ENCODE results near the gene SGCA.
A peak's percentile ranks its signal among the peaks of the same experiment; 100 is the strongest.

The SGCA gene

DNA sequence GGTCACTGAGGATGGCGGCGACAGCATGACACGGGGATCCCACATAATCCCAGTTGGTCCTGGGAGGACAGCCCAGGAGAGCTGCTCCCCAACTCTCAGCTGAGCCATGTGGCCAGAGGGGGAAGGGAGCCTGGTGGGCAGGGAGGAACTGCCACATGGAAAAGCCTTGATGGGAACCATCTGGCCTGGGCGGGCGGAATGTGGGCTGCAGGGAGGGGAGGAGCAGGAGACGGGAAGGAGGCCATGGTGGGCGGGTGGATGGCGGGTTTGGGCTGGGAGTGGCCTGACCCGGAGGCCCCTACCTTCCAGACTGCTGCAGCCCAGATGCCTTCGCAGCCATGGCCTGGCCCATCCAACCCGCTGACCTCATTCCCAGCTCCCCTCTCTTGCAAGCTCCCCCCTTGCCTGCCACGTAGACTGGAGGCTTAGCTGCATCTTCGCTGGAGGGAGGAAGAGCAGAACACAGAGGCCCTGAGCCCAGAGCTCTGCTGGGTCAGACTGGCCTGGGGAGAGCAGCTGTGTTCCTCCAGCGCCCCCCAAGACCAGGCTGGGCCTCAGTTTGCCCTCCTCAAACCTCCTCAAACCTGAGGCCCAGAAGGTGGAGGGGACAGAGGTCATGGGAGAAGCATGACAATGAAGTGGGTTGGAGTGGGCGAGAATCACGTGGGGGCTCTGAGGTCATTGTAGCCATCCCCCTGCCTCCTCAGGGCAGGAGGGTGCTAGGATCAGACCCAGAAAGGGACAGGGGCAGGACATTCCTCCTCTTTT, 43.9 kb downstream of the SGCA start:
- POLR2A ChIA-PET: interaction anchor here (1.7 kb wide), 1 partner anchor 10 kb away, joined by 5 read pairs; no protein-coding TSS in a partner anchor
- peak; percentile 97 for TF ChIP-seq ZFHX2 (tag by site-specific recombination; conservative IDR thresholded peaks at IDR 0.05)
- peak; percentile 34 for TF ChIP-seq SP2 (tag by site-specific recombination; IDR thresholded peaks at IDR 0.05)
- TF ChIP-seq, protein P1, sequence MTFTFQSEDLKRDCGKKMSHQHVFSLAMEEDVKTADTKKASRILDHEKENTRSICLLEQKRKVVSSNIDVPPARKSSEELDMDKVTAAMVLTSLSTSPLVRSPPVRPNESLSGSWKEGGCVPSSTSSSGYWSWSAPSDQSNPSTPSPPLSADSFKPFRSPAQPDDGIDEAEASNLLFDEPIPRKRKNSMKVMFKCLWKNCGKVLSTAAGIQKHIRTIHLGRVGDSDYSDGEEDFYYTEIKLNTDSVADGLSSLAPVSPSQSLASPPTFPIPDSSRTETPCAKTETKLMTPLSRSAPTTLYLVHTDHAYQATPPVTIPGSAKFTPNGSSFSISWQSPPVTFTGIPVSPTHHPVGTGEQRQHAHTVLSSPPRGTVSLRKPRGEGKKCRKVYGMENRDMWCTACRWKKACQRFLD (tag by site-specific recombination; IDR thresholded peaks at IDR 0.05): no peak
- TF ChIP-seq WT1 (tag by site-specific recombination; IDR thresholded peaks at IDR 0.05): no peak
- TF ChIP-seq, protein P2, sequence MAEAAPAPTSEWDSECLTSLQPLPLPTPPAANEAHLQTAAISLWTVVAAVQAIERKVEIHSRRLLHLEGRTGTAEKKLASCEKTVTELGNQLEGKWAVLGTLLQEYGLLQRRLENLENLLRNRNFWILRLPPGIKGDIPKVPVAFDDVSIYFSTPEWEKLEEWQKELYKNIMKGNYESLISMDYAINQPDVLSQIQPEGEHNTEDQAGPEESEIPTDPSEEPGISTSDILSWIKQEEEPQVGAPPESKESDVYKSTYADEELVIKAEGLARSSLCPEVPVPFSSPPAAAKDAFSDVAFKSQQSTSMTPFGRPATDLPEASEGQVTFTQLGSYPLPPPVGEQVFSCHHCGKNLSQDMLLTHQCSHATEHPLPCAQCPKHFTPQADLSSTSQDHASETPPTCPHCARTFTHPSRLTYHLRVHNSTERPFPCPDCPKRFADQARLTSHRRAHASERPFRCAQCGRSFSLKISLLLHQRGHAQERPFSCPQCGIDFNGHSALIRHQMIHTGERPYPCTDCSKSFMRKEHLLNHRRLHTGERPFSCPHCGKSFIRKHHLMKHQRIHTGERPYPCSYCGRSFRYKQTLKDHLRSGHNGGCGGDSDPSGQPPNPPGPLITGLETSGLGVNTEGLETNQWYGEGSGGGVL (tag by site-specific recombination; IDR thresholded peaks at IDR 0.05): 0 out of 2 replicates have a peak, but pooled peaks have one; percentile 9
- no peak for TF ChIP-seq ZNF521 (tag by site-specific recombination; IDR thresholded peaks at IDR 0.05)
- no peak for TF ChIP-seq ZNF140 (tag by site-specific recombination; IDR thresholded peaks at IDR 0.05)
- TF ChIP-seq ZSCAN16 (tag by site-specific recombination; IDR thresholded peaks at IDR 0.05): no peak
- peak; percentile 85 for TF ChIP-seq KLF1 (tag by site-specific recombination; IDR thresholded peaks at IDR 0.05)
- no peak for TF ChIP-seq ZNF114 (tag by site-specific recombination; IDR thresholded peaks at IDR 0.05)
- TF ChIP-seq, protein P3, sequence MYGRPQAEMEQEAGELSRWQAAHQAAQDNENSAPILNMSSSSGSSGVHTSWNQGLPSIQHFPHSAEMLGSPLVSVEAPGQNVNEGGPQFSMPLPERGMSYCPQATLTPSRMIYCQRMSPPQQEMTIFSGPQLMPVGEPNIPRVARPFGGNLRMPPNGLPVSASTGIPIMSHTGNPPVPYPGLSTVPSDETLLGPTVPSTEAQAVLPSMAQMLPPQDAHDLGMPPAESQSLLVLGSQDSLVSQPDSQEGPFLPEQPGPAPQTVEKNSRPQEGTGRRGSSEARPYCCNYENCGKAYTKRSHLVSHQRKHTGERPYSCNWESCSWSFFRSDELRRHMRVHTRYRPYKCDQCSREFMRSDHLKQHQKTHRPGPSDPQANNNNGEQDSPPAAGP (tag by site-specific recombination; IDR thresholded peaks at IDR 0.05): peak; percentile 78
- TF ChIP-seq SP3 (tag by site-specific recombination; IDR thresholded peaks at IDR 0.05): 0 out of 2 replicates have a peak, but pooled peaks have one; percentile 14
- TF ChIP-seq, protein P4, sequence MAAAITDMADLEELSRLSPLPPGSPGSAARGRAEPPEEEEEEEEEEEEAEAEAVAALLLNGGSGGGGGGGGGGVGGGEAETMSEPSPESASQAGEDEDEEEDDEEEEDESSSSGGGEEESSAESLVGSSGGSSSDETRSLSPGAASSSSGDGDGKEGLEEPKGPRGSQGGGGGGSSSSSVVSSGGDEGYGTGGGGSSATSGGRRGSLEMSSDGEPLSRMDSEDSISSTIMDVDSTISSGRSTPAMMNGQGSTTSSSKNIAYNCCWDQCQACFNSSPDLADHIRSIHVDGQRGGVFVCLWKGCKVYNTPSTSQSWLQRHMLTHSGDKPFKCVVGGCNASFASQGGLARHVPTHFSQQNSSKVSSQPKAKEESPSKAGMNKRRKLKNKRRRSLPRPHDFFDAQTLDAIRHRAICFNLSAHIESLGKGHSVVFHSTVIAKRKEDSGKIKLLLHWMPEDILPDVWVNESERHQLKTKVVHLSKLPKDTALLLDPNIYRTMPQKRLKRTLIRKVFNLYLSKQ (tag by site-specific recombination; IDR thresholded peaks at IDR 0.05; ENCODE audit: borderline replicate concordance): no peak
- peak; percentile 35; the same call in 1 of the 2 replicates for TF ChIP-seq SP7 (tag by site-specific recombination; IDR thresholded peaks at IDR 0.05)
- no peak for TF ChIP-seq ZNF391 (tag by site-specific recombination; IDR thresholded peaks at IDR 0.05; ENCODE audit: borderline replicate concordance, low read depth)
- no peak for TF ChIP-seq ZNF16 (tag by site-specific recombination; IDR thresholded peaks at IDR 0.05; ENCODE audit: low read depth)
- TF ChIP-seq ZNF341 (tag by site-specific recombination; IDR thresholded peaks at IDR 0.05; ENCODE audit: low read depth): peak; percentile 45; the same call in 1 of the 2 replicates
- TF ChIP-seq EGR2 (tag by site-specific recombination; IDR thresholded peaks at IDR 0.05; ENCODE audit: low read depth): peak; percentile 96
- TF ChIP-seq ZNF350 (tag by site-specific recombination; IDR thresholded peaks at IDR 0.05): no peak
- no peak for TF ChIP-seq ZNF112 (tag by site-specific recombination; IDR thresholded peaks at IDR 0.05)
- no peak for TF ChIP-seq ZNF426 (tag by site-specific recombination; IDR thresholded peaks at IDR 0.05)
- CTCF ChIA-PET: interaction anchor here (0.6 to 18.0 kb wide), 6 partner anchors 6 to 115 kb away, joined by 4 to 487 read pairs (median 14); partner anchors contain the start of genes COL1A1 and TMEM92
- Histone ChIP-seq H3K27ac (ENCODE audit: extremely low read depth, low read depth, low read length) (no peak overlapping the region), H3K4me3 (ENCODE audit: low read depth, low read length) (no peak overlapping the region), H3K36me3 (ENCODE audit: control insufficient read depth in 2 of 2, insufficient read depth in 1 of 2, low read length in 2 of 2) (no peaks in the 10 kb centered on the region), H3K9me3 (ENCODE audit: control insufficient read depth, insufficient read depth, low read depth, low read length) (no peaks in the 10 kb centered on the region), H3K4me1 (ENCODE audit: control insufficient read depth, insufficient read depth, low read length) (peaks cover 3% of the 10 kb centered on the region; the same call in 1 of the 2 replicates)
